ENCODE results near the gene XPNPEP1.

Gene XPNPEP1

GRCh38 chr10:109855746-109856145 is 67.6 kb downstream of the XPNPEP1 start:
- H3K79me2 ChIP-seq (ENCODE audit: control insufficient read depth, insufficient read depth, low read length, poor library complexity): no peaks in the 10 kb centered on the region
- H3K9ac ChIP-seq (ENCODE audit: low read length): no peak overlapping the region
- no peak overlapping the region for H3K18ac ChIP-seq (ENCODE audit: low read length)
- H3K4me2 ChIP-seq (ENCODE audit: low read length): no peak overlapping the region
- no peaks in the 10 kb centered on the region for H3K27me3 ChIP-seq (ENCODE audit: insufficient read depth, low read length)
- H2AFZ ChIP-seq (ENCODE audit: insufficient read depth, low read length, poor library complexity): no peak overlapping the region
- no peak for DNase-seq
- no peak overlapping the region for H3K27ac ChIP-seq (ENCODE audit: low read depth, low read length)
- H3K36me3 ChIP-seq (ENCODE audit: control insufficient read depth in 1 of 2, insufficient read depth in 2 of 2, low read length in 2 of 2): no peaks in the 10 kb centered on the region
- no peak overlapping the region for H2AK5ac ChIP-seq (ENCODE audit: low read length)
- H4K8ac ChIP-seq (ENCODE audit: low read depth, low read length): no peak overlapping the region
- H3K23ac ChIP-seq (ENCODE audit: low read length): no peak overlapping the region
- no peaks in the 10 kb centered on the region for H3K9me3 ChIP-seq (ENCODE audit: insufficient read depth, low read depth, low read length)
- H4K91ac ChIP-seq (ENCODE audit: low read depth, low read length): no peak overlapping the region
- no peak overlapping the region for H4K12ac ChIP-seq (ENCODE audit: low read depth, low read length)
- WGBS (ENCODE audit: extremely low coverage, insufficient coverage, insufficient read length): no CpG with 5 or more reads among the region's 5 CpGs
- H3K4ac ChIP-seq (ENCODE audit: low read depth, low read length): no peak overlapping the region
- no peaks in the 10 kb centered on the region for H3K79me1 ChIP-seq (ENCODE audit: low read length)
- no peak overlapping the region for H3K14ac ChIP-seq (ENCODE audit: low read length)
- H2BK12ac ChIP-seq (ENCODE audit: low read length): no peak overlapping the region
- H2BK5ac ChIP-seq (ENCODE audit: low read depth, low read length, poor library complexity): no peak overlapping the region
- H3K4me1 ChIP-seq (ENCODE audit: control insufficient read depth in 1 of 2, insufficient read depth in 2 of 2, low read length in 2 of 2): no peaks in the 10 kb centered on the region
- H3K4me3 ChIP-seq (ENCODE audit: low read depth, low read length): no peak overlapping the region
- no peak overlapping the region for H2BK120ac ChIP-seq (ENCODE audit: insufficient read depth, low read length, poor library complexity)

GRCh38 chr10:109853921-109854320 is 69.4 kb downstream of the XPNPEP1 start:
- no peak overlapping the region for H2BK5ac ChIP-seq (ENCODE audit: low read depth, low read length, poor library complexity)
- no peak overlapping the region for H3K18ac ChIP-seq (ENCODE audit: low read length)
- no CpG with 5 or more reads among the region's 7 CpGs for WGBS (ENCODE audit: extremely low coverage, insufficient coverage, insufficient read length)
- no peak overlapping the region for H4K8ac ChIP-seq (ENCODE audit: low read depth, low read length)
- no peak for DNase-seq
- no peak overlapping the region for H3K14ac ChIP-seq (ENCODE audit: low read length)
- H3K36me3 ChIP-seq (ENCODE audit: control insufficient read depth in 1 of 2, insufficient read depth in 2 of 2, low read length in 2 of 2): no peaks in the 10 kb centered on the region
- H3K79me1 ChIP-seq (ENCODE audit: low read length): no peaks in the 10 kb centered on the region
- H4K12ac ChIP-seq (ENCODE audit: low read depth, low read length): no peak overlapping the region
- no peak overlapping the region for H3K4me3 ChIP-seq (ENCODE audit: low read depth, low read length)
- H3K4me1 ChIP-seq (ENCODE audit: control insufficient read depth in 1 of 2, insufficient read depth in 2 of 2, low read length in 2 of 2): no peaks in the 10 kb centered on the region
- no peak overlapping the region for H3K9ac ChIP-seq (ENCODE audit: low read length)
- H4K91ac ChIP-seq (ENCODE audit: low read depth, low read length): no peak overlapping the region
- no peak overlapping the region for H3K23ac ChIP-seq (ENCODE audit: low read length)
- H2BK12ac ChIP-seq (ENCODE audit: low read length): no peak overlapping the region
- no peak overlapping the region for H3K4me2 ChIP-seq (ENCODE audit: low read length)
- no peak overlapping the region for H2AFZ ChIP-seq (ENCODE audit: insufficient read depth, low read length, poor library complexity)
- no peaks in the 10 kb centered on the region for H3K27me3 ChIP-seq (ENCODE audit: insufficient read depth, low read length)
- no peak overlapping the region for H3K27ac ChIP-seq (ENCODE audit: low read depth, low read length)
- H3K79me2 ChIP-seq (ENCODE audit: control insufficient read depth, insufficient read depth, low read length, poor library complexity): no peaks in the 10 kb centered on the region
- no peak overlapping the region for H2BK120ac ChIP-seq (ENCODE audit: insufficient read depth, low read length, poor library complexity)
- H3K4ac ChIP-seq (ENCODE audit: low read depth, low read length): no peak overlapping the region
- no peak overlapping the region for H2AK5ac ChIP-seq (ENCODE audit: low read length)
- no peaks in the 10 kb centered on the region for H3K9me3 ChIP-seq (ENCODE audit: insufficient read depth, low read depth, low read length)

GRCh38 chr10:109852475-109853037 is 70.8 kb downstream of the XPNPEP1 start:
- no peaks in the 10 kb centered on the region for H3K27me3 ChIP-seq (ENCODE audit: insufficient read depth, low read length)
- H3K18ac ChIP-seq (ENCODE audit: low read length): no peak overlapping the region
- no CpG with 5 or more reads among the region's 13 CpGs for WGBS (ENCODE audit: extremely low coverage, insufficient coverage, insufficient read length)
- no peak overlapping the region for H4K91ac ChIP-seq (ENCODE audit: low read depth, low read length)
- no peak overlapping the region for H3K9ac ChIP-seq (ENCODE audit: low read length)
- H2AFZ ChIP-seq (ENCODE audit: insufficient read depth, low read length, poor library complexity): no peak overlapping the region
- peak; percentile 24 to 75 for DNase-seq
- H3K79me1 ChIP-seq (ENCODE audit: low read length): no peaks in the 10 kb centered on the region
- H3K4me1 ChIP-seq (ENCODE audit: control insufficient read depth in 1 of 2, insufficient read depth in 2 of 2, low read length in 2 of 2): no peaks in the 10 kb centered on the region
- no peak overlapping the region for H3K14ac ChIP-seq (ENCODE audit: low read length)
- H3K4me3 ChIP-seq (ENCODE audit: low read depth, low read length): no peak overlapping the region
- no peak overlapping the region for H2BK120ac ChIP-seq (ENCODE audit: insufficient read depth, low read length, poor library complexity)
- no peak overlapping the region for H2BK5ac ChIP-seq (ENCODE audit: low read depth, low read length, poor library complexity)
- H3K9me3 ChIP-seq (ENCODE audit: insufficient read depth, low read depth, low read length): no peaks in the 10 kb centered on the region
- no peak overlapping the region for H2AK5ac ChIP-seq (ENCODE audit: low read length)
- no peak overlapping the region for H4K8ac ChIP-seq (ENCODE audit: low read depth, low read length)
- H3K4me2 ChIP-seq (ENCODE audit: low read length): no peak overlapping the region
- no peak overlapping the region for H3K27ac ChIP-seq (ENCODE audit: low read depth, low read length)
- no peak overlapping the region for H3K23ac ChIP-seq (ENCODE audit: low read length)
- H4K12ac ChIP-seq (ENCODE audit: low read depth, low read length): no peak overlapping the region
- H3K79me2 ChIP-seq (ENCODE audit: control insufficient read depth, insufficient read depth, low read length, poor library complexity): no peaks in the 10 kb centered on the region
- no peak overlapping the region for H2BK12ac ChIP-seq (ENCODE audit: low read length)
- no peak overlapping the region for H3K4ac ChIP-seq (ENCODE audit: low read depth, low read length)
- H3K36me3 ChIP-seq (ENCODE audit: control insufficient read depth in 1 of 2, insufficient read depth in 2 of 2, low read length in 2 of 2): no peaks in the 10 kb centered on the region

GRCh38 chr10:109851616-109852474 is 71.5 kb downstream of the XPNPEP1 start:
- no peak overlapping the region for H2AFZ ChIP-seq (ENCODE audit: insufficient read depth, low read length, poor library complexity)

More at GRCh38 chr10:109851616-109852474, 71.5 kb downstream of the XPNPEP1 start:
- Histone ChIP-seq H3K4ac (ENCODE audit: low read depth, low read length) (no peak overlapping the region), H3K14ac (ENCODE audit: low read length) (no peak overlapping the region), H4K8ac (ENCODE audit: low read depth, low read length) (no peak overlapping the region), H3K4me2 (ENCODE audit: low read length) (no peak overlapping the region), H2AK5ac (ENCODE audit: low read length) (no peak overlapping the region), H4K12ac (ENCODE audit: low read depth, low read length) (no peak overlapping the region), H2BK12ac (ENCODE audit: low read length) (no peak overlapping the region), H3K23ac (ENCODE audit: low read length) (no peak overlapping the region), H3K18ac (ENCODE audit: low read length) (no peak overlapping the region), H3K9ac (ENCODE audit: low read length) (no peak overlapping the region), H3K4me1 (ENCODE audit: control insufficient read depth in 1 of 2, insufficient read depth in 2 of 2, low read length in 2 of 2) (no peaks in the 10 kb centered on the region), H3K27me3 (ENCODE audit: insufficient read depth, low read length) (no peaks in the 10 kb centered on the region), H4K91ac (ENCODE audit: low read depth, low read length) (no peak overlapping the region), H3K36me3 (ENCODE audit: control insufficient read depth in 1 of 2, insufficient read depth in 2 of 2, low read length in 2 of 2) (no peaks in the 10 kb centered on the region), H3K79me2 (ENCODE audit: control insufficient read depth, insufficient read depth, low read length, poor library complexity) (no peaks in the 10 kb centered on the region), H3K79me1 (ENCODE audit: low read length) (no peaks in the 10 kb centered on the region), H2BK120ac (ENCODE audit: insufficient read depth, low read length, poor library complexity) (no peak overlapping the region), H2BK5ac (ENCODE audit: low read depth, low read length, poor library complexity) (no peak overlapping the region), H3K4me3 (ENCODE audit: low read depth, low read length) (no peak overlapping the region), H3K27ac (ENCODE audit: low read depth, low read length) (no peak overlapping the region), H3K9me3 (ENCODE audit: insufficient read depth, low read depth, low read length) (no peaks in the 10 kb centered on the region)
- DNase-seq: no peak
- no CpG with 5 or more reads among the region's 10 CpGs for WGBS (ENCODE audit: extremely low coverage, insufficient coverage, insufficient read length)

Measured in trophoblast cell (in vitro differentiated cells and primary cell).